Testis (tissue), 3 donors: ENCODE data around the gene ZSCAN22. TPM values are rescaled to one million over a fixed set of nuclear protein-coding genes. Genes with fewer than 3 reads are reported as not detected.
"Not testable (repeated sequence)": the region's sequence is repeated elsewhere in the genome, so short reads cannot be mapped to it uniquely, and the experiment has no call there.

Experiments used
- DNase-seq: peaks from one replicate; pipeline ENCODE4 v3.0.0-alpha.2; 2019
- H3K27ac ChIP-seq, 2 donors: fragments of 200-600 bp; sonication (generic); one replicate each; pipeline ENCODE4 v1.5.1; 2019
- H3K27me3 ChIP-seq: fragments of 200-600 bp; sonication (generic); one replicate; pipeline ENCODE4 v1.5.1; 2019
- H3K36me3 ChIP-seq: fragments of 200-600 bp; sonication (generic); one replicate; pipeline ENCODE4 v1.5.1; 2017; ENCODE audit warnings: low read depth; ENCODE audit errors: missing control alignments
- H3K4me1 ChIP-seq: fragments of 200-600 bp; sonication (generic); one replicate; pipeline ENCODE4 v1.5.1; 2019
- H3K4me3 ChIP-seq, 2 donors: fragments of 200-600 bp; sonication (generic); one replicate each; pipeline ENCODE4 v1.5.1; 2017 to 2019
- H3K9me3 ChIP-seq: fragments of 200-600 bp; sonication (generic); one replicate; pipeline ENCODE4 v1.5.1; 2017
- POLR2A ChIP-seq: fragments of 450-650 bp; IDR thresholded peaks from one replicate; pipeline ENCODE4 v1.6.1; 2017; ENCODE audit warnings: antibody characterized with exemption, mild to moderate bottlenecking, moderate library complexity
- WGBS, 2 donors: methylation state at CpG; one replicate each; pipeline ENCODE4 v1.1.5; 2018; 5-methylcytosine and 5-hydroxymethylcytosine counted together
- intact Hi-C: fragments of 100-400 bp; cut with DNase I; formaldehyde crosslinking; loops from one replicate; pipeline ENCODE4 v1.15.1; 2023; ENCODE audit warnings: low total_unique reads
- polyA plus RNA-seq: library from polyadenylated mRNA; stranded (reverse); fragments of 350-450 nt; fragmentation: Illumina TruSeq; extraction: RNeasy Lipid Tissue Mini Kit (QIAGEN cat#74804); gene quantifications from one replicate; pipeline ENCODE4 v1.2.3, GENCODE V29; 2014; ENCODE audit warnings: low read depth, low replicate concordance; ENCODE audit not compliant: insufficient read depth
- total RNA-seq, 2 donors: library from RNA; depleted of rRNA; stranded (reverse); fragments of >200 nt; gene quantifications; one replicate each; pipeline ENCODE4 v1.2.3, GENCODE V29; 2016
- TF ChIP-seq, protein P1 (sequence below), 3 experiments: fragments of 450-650 bp in 2 of 3; fragments of 200-600 bp in 1 of 3; sonication (generic) in 1 of 3; IDR thresholded peaks; one replicate each; pipeline ENCODE4 v1.5.1; 2016 to 2019; ENCODE audit warnings: antibody characterized with exemption in 3 of 3, mild to moderate bottlenecking in 2 of 3, moderate library complexity in 1 of 3

ZSCAN22 gene
- total and polyA plus RNA-seq, 3 donors from 2014 or later, result 2.4 to 4.9 (median 3.5) TPM

DNA sequence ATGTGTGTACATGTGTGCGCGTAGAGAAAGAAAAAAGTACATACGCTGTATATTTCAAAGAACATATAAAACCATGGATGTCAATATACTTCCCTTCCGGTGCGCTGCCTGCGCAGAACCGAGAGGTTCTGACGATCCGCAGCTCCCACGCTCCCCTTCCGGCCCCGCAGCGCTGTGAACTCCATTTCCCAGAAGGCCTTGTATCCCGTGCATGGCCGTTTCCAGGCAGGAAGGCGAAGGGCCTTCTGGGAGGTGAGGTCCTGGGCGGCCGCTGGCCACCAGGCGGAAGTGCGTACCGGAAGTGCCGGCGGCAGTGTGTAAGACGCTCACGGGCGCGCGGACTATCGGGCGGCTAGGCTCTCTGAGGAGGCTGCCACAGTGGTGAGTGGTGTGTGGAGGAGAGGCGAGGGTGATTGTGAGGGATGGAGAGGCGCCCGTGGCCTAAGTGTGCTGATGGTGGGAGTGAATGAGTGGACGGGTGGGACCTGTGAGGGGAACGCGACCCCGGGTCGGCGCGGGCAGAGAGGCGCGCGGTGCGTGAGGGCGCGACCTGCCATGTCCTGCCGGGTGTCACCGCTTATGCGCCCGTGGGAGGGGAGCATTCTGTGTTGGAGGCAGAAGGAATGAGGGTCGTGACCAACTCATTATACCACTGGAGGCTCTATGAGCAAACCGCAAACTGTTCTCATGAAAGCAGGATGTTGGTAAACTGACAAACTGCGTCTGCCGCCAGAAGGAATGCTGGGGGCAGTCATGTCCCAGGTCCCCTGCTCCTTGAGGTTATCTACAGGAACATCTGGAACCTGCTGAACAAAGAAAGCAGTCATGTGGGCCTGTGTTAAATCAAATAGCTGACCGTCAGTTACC, 21.5 kb upstream of the ZSCAN22 start, which contains the start of gene ERVK3-1:
Gene ERVK3-1 (plus strand): TSS at position 313 of the 867 bp plus-strand sequence. CDS start 6,792 bp downstream, outside the sequence.
- TF ChIP-seq, protein P1, sequence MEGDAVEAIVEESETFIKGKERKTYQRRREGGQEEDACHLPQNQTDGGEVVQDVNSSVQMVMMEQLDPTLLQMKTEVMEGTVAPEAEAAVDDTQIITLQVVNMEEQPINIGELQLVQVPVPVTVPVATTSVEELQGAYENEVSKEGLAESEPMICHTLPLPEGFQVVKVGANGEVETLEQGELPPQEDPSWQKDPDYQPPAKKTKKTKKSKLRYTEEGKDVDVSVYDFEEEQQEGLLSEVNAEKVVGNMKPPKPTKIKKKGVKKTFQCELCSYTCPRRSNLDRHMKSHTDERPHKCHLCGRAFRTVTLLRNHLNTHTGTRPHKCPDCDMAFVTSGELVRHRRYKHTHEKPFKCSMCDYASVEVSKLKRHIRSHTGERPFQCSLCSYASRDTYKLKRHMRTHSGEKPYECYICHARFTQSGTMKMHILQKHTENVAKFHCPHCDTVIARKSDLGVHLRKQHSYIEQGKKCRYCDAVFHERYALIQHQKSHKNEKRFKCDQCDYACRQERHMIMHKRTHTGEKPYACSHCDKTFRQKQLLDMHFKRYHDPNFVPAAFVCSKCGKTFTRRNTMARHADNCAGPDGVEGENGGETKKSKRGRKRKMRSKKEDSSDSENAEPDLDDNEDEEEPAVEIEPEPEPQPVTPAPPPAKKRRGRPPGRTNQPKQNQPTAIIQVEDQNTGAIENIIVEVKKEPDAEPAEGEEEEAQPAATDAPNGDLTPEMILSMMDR (IDR thresholded peaks at IDR 0.05), result peak in 2 of 3 experiments; percentile 40 to 53
- peak; percentile 66 for TF ChIP-seq POLR2A
- H3K36me3 ChIP-seq, result no peaks in the 10 kb centered on the region
- peak within 1 kb of the TSS; percentile 61 to 81 for H3K27ac ChIP-seq
- 0 to 1% methylated on average over 53 to 55 of the region's 55 CpGs for WGBS, 2 donors
- no peaks in the 10 kb centered on the region for H3K9me3 ChIP-seq
- peak within 1 kb of the TSS; percentile 92 to 99 for H3K4me3 ChIP-seq
- peaks cover 11% of the 10 kb centered on the region for H3K4me1 ChIP-seq
- peak; percentile 99 for DNase-seq
- intact Hi-C loops, result no loop called here
- no peaks in the 10 kb centered on the region for H3K27me3 ChIP-seq

- WGBS, 2 donors, result 48 to 54% methylated on average over 12 of the region's 12 CpGs
- H3K4me3 ChIP-seq, result peak overlapping the region; percentile 92 to 99
- H3K27ac ChIP-seq, result peak overlapping the region; percentile 61 to 81
- DNase-seq, result no peak
- no peaks in the 10 kb centered on the region for H3K27me3 ChIP-seq
- intact Hi-C loops, result no loop called here
- H3K4me1 ChIP-seq, result peaks cover 11% of the 10 kb centered on the region
- H3K9me3 ChIP-seq, result no peaks in the 10 kb centered on the region
- no peak for TF ChIP-seq POLR2A
- TF ChIP-seq, protein P1 (IDR thresholded peaks at IDR 0.05), result no peak
- H3K36me3 ChIP-seq, result no peaks in the 10 kb centered on the region
These were observed 20.9 kb upstream of the ZSCAN22 start for GRCh38 chr19:58305932-58306323.

DNA sequence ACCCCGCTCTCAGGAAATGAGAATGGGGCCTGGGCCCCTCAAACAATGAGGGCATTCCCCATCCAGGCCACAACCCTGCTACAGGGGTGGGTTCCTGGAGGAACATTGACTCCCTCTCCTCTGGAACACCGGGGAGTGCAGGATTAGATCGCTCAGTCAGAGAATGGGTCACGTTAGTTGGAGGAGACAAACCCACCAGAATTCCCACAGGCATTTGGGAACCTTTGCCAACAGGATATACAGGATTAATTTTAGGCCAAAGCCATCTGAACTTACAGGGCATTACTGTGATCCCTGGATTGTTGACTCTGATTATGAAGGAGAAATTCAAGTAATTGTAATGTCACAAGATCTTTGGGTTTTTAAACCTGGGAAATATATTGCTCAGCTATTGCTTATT, 19.1 kb upstream of the ZSCAN22 start:
- peaks cover 11% of the 10 kb centered on the region for H3K4me1 ChIP-seq
- intact Hi-C loops, result no loop called here
- H3K4me3 ChIP-seq, result no peak overlapping the region
- TF ChIP-seq, protein P1 (IDR thresholded peaks at IDR 0.05), result no peak
- no peak for TF ChIP-seq POLR2A
- no peaks in the 10 kb centered on the region for H3K27me3 ChIP-seq
- H3K27ac ChIP-seq, result no peak overlapping the region
- WGBS, 2 donors, result 88 to 94% methylated on average over 4 of the region's 4 CpGs
- H3K9me3 ChIP-seq, result no peaks in the 10 kb centered on the region
- no peak for DNase-seq
- no peaks in the 10 kb centered on the region for H3K36me3 ChIP-seq

GRCh38 chr19:58310685-58311084, 16.1 kb upstream of the ZSCAN22 start:
- not testable (repeated sequence) for H3K36me3 ChIP-seq

More at GRCh38 chr19:58310685-58311084, 16.1 kb upstream of the ZSCAN22 start:
- 62 to 71% methylated on average over 13 of the region's 13 CpGs for WGBS, 2 donors
- TF ChIP-seq, protein P1 (IDR thresholded peaks at IDR 0.05), result peak in 2 of 3 experiments; percentile 39 to 41
- H3K4me1 ChIP-seq, result peaks cover 11% of the 10 kb centered on the region
- H3K27me3 ChIP-seq, H3K4me3 ChIP-seq, H3K27ac ChIP-seq, intact Hi-C loops, H3K9me3 ChIP-seq: not testable (repeated sequence)
- DNase-seq, result peak; percentile 60
